Thyroid gland (tissue), 4 donors: ENCODE data around the gene WDR36. TPM values are rescaled to one million over a fixed set of nuclear protein-coding genes. Genes with fewer than 3 reads are reported as not detected.

Experiments
- DNase-seq, 2 donors: peaks; one replicate each; pipeline ENCODE4 v3.0.0-alpha.2; 2019
- H3K27ac ChIP-seq, 3 donors: fragments of 200-600 bp; sonication (generic); 1 replicate in 2 of 3; 2 replicates in 1 of 3; pipeline ENCODE4 v1.5.1; 2016 to 2019; ENCODE audit warnings: mild to moderate bottlenecking in 1 of 3, moderate library complexity in 1 of 3
- H3K27me3 ChIP-seq: fragments of 200-600 bp; sonication (generic); one replicate; pipeline ENCODE4 v1.5.1; 2019
- H3K36me3 ChIP-seq, 2 donors: fragments of 200-600 bp; sonication (generic); one replicate each; pipeline ENCODE4 v1.5.1; 2016 to 2019
- H3K4me1 ChIP-seq, 2 donors: fragments of 200-600 bp; sonication (generic); one replicate each; pipeline ENCODE4 v1.5.1; 2017 to 2019
- H3K4me3 ChIP-seq, 3 donors: fragments of 200-600 bp; sonication (generic); replicated peaks in 1 of 3; 1 replicate in 2 of 3; 2 replicates in 1 of 3; pipeline ENCODE4 v1.5.1; 2016; ENCODE audit warnings: mild to moderate bottlenecking in 1 of 3
- H3K9me3 ChIP-seq: fragments of 200-600 bp; sonication (generic); one replicate; pipeline ENCODE4 v1.5.1; 2017
- CTCF ChIP-seq, 6 experiments: fragments of 200-600 bp in 3 of 6; fragments of 450-650 bp in 3 of 6; sonication (generic) in 3 of 6; IDR thresholded peaks; one replicate each; pipeline ENCODE4 v1.5.1; 2016 to 2019; ENCODE audit warnings: antibody characterized with exemption in 6 of 6, mild to moderate bottlenecking in 2 of 6, inconsistent platforms in 1 of 6, moderate library complexity in 1 of 6
- POLR2A ChIP-seq, 2 donors: fragments of 450-650 bp; IDR thresholded peaks; one replicate each; pipeline ENCODE4 v1.6.1; 2017; ENCODE audit warnings: antibody characterized with exemption in 2 of 2, mild to moderate bottlenecking in 2 of 2, moderate library complexity in 1 of 2
- WGBS, 2 donors: methylation state at CpG; one replicate each; pipeline ENCODE4 v1.1.5; 2017; 5-methylcytosine and 5-hydroxymethylcytosine counted together
- intact Hi-C: fragments of 100-400 bp; cut with DNase I; formaldehyde crosslinking; loops from one replicate; pipeline ENCODE4 v1.15.1; 2023
- total RNA-seq, 4 donors: library from RNA; depleted of rRNA; stranded (reverse); fragments of >200 nt; gene quantifications; one replicate each; pipeline ENCODE4 v1.2.3, GENCODE V29; 2016

WDR36 gene
- total RNA-seq, 4 donors from 2014 or later: 26.3 to 43.2 (median 30.4) TPM

GRCh38 chr5:111076091-111076490, 16.1 kb upstream of the WDR36 start:
- no peak overlapping the region for H3K27ac ChIP-seq
- no peaks in the 10 kb centered on the region for H3K4me1 ChIP-seq
- 67 to 85% methylated on average over 1 of the region's 1 CpG for WGBS, 2 donors
- TF ChIP-seq CTCF (IDR thresholded peaks at IDR 0.05): no peak
- no peak for DNase-seq
- no peak overlapping the region for H3K4me3 ChIP-seq
- no peaks in the 10 kb centered on the region for H3K36me3 ChIP-seq
- intact Hi-C loops: no loop called here
- H3K27me3 ChIP-seq: no peaks in the 10 kb centered on the region
- H3K9me3 ChIP-seq: no peaks in the 10 kb centered on the region

GRCh38 chr5:111077678-111078077, 14.5 kb upstream of the WDR36 start:
- no peak for TF ChIP-seq CTCF (IDR thresholded peaks at IDR 0.05)
- no peak for TF ChIP-seq POLR2A (IDR thresholded peaks at IDR 0.05)
- 88 to 90% methylated on average over 2 of the region's 2 CpGs for whole genome bisulfite sequencing, 2 donors
- intact Hi-C loops: no loop called here
- H3K27me3 ChIP-seq: no peaks in the 10 kb centered on the region
- no peaks in the 10 kb centered on the region for H3K9me3 ChIP-seq
- H3K27ac ChIP-seq: no peak overlapping the region
- no peaks in the 10 kb centered on the region for H3K36me3 ChIP-seq
- no peak overlapping the region for H3K4me3 ChIP-seq
- no peaks in the 10 kb centered on the region for H3K4me1 ChIP-seq
- DNase-seq: no peak

- intact Hi-C loops: no loop called here
- WGBS, 2 donors: 87 to 95% methylated on average over 1 of the region's 1 CpG
- TF ChIP-seq CTCF (IDR thresholded peaks at IDR 0.05) (no peak), POLR2A (IDR thresholded peaks at IDR 0.05) (no peak)
These were observed 12.3 kb upstream of the WDR36 start for GRCh38 chr5:111079846-111080245.

GRCh38 chr5:111083323-111083722, 8.8 kb upstream of the WDR36 start:
- Histone ChIP-seq H3K27ac (no peak overlapping the region), H3K9me3 (no peaks in the 10 kb centered on the region), H3K4me1 (no peaks in the 10 kb centered on the region), H3K27me3 (no peaks in the 10 kb centered on the region), H3K4me3 (no peak overlapping the region), H3K36me3 (no peaks in the 10 kb centered on the region)
- no peak for DNase-seq
- intact Hi-C loops: no loop called here
- TF ChIP-seq CTCF (IDR thresholded peaks at IDR 0.05): no peak
- no peak for TF ChIP-seq POLR2A (IDR thresholded peaks at IDR 0.05)
- 76 to 79% methylated on average over 7 of the region's 7 CpGs for WGBS, 2 donors

More at GRCh38 chr5:111079846-111080245, 12.3 kb upstream of the WDR36 start:
- Histone ChIP-seq H3K9me3 (no peaks in the 10 kb centered on the region), H3K27me3 (no peaks in the 10 kb centered on the region), H3K27ac (no peak overlapping the region), H3K4me1 (no peaks in the 10 kb centered on the region), H3K36me3 (no peaks in the 10 kb centered on the region), H3K4me3 (no peak overlapping the region)
- DNase-seq: no peak

GRCh38 chr5:111095982-111096381, 3.8 kb downstream of the WDR36 start:
- no peak overlapping the region for H3K27ac ChIP-seq
- TF ChIP-seq POLR2A (IDR thresholded peaks at IDR 0.05) (no peak), CTCF (IDR thresholded peaks at IDR 0.05) (no peak)
- peaks cover 8 to 10% of the 10 kb centered on the region in 2 donors for H3K4me1 ChIP-seq
- DNase-seq: no peak
- no peaks in the 10 kb centered on the region for H3K9me3 ChIP-seq
- intact Hi-C loops: no loop called here
- no peak overlapping the region for H3K4me3 ChIP-seq
- H3K36me3 ChIP-seq: peaks cover 0 to 9% of the 10 kb centered on the region in 2 donors
- WGBS, 2 donors: 84 to 88% methylated on average over 1 of the region's 1 CpG
- H3K27me3 ChIP-seq: no peaks in the 10 kb centered on the region
